ENCODE data around the gene PAK5. TPM values are rescaled to one million over a fixed set of nuclear protein-coding genes. Genes with fewer than 3 reads are reported as not detected.

Gene PAK5
- not detected in 5 replicates for total RNA-seq (2022; extraction: Qiagen RNA extraction)

DNA sequence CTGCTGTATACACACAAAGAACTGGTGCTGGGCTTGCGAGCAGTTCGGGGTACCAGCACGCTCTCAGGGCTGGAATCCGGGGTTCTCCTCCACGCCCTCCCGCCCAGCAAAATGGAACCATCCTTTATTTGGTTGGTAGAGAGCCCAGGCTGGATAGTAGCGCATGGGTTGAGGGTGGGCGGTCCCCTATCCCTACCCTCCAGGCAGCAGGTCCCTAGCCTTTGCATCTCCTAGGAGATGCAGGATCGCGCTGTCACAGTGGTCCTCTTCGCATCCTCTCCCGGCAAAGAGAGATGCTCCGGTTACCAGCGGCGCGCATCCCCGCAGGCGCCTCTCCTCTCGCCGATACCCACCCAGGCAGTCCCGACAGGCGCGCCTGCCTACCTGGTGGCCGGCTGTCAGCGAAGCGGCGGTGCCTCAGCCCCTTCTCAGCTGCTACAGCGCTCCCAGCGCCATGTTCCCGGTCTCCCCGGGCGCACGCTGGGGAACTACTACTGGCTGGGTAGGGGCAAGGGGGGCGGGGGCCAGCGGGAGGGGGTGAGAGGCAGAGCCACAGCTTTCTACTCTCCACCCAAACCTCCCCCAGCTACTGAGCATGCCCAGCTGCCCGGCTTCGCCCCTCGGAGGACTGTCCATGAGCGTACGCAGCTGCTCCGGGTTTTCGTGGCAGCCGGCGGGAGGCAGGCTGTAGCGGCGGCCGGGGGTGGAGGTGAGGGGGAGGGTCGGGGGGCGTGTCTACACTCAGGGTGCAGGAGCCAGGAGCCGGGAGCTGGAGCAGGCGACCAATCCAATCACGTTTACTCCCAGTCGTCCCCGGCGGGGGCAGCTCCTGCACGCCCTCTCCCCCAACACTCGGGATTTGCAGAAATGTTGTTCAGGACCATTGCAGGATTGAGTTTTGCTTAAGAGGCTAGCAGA is at the start of gene PAK5:
Gene PAK5 (minus strand): TSS at position 699 of the 918 bp plus-strand sequence. CDS start 194,748 bp downstream, outside the sequence.

DNA sequence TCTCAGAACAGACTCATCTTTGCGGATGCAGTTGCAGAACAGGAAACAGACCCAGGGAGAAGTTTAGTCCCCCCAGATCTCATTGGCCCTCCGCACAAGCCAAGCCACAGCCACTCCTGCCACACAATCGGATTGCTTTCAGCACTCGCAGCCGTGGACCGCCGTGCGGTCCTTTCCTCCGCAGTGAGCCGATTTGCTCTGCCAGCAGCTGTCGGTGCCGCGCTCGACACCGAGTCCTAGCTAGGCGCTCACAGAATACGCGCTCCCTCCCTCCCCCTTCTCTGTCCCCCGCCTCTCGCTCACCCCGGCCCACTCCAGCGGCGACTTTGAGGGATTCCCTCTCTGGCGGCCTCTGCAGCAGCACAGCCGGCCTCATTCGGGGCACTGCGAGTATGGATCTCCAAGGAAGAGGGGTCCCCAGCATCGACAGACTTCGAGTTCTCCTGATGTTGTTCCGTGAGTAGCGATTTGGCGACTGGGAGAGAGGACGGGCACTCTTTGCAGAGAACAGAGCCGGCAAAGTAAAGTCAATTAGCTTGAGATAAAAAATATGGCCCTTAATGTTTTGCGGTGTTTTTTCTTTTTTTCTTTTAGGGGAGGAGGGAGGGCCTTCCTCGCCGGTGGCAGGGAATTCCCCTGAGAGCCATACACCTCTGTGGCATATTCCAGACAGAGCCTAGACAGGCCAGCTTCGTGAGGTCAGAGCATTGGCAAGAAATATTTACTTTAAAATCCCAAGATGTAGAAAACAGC is 324.2 kb downstream of the PAK5 start, which contains the start of gene LAMP5:
Gene LAMP5 (plus strand): TSS at position 130 of the 753 bp plus-strand sequence. CDS start 263 bp downstream, at position 393.

Other genes with a start within 250 kb of the PAK5 start
- 6.9 to 7.8 TPM (median 7.2 TPM) in 5 replicates for gene ANKEF1, start 195.9 kb upstream of the PAK5 start, total RNA-seq (2022; extraction: Qiagen RNA extraction)